PC-3 (cell line): ENCODE data around the gene GMDS. TPM values are rescaled to one million over a fixed set of nuclear protein-coding genes. Genes with fewer than 3 reads are reported as not detected.

Experiments used
- ATAC-seq: fragments of 200-7000 bp; cut with Tn5 transposase; 2 replicates; pipeline ENCODE4 v1.9.1; 2020; ENCODE audit warnings: mild to moderate bottlenecking, moderate library complexity
- BruUV-seq: library from RNA; stranded (reverse); fragments of 400-500 nt; replicated peaks from 2 replicates; lab custom pipeline; 2021; lab: Mats Ljungman, UMichigan
- CTCF ChIA-PET: fragments of 300-600 bp; sonication (Branson Sonifier 250); formaldehyde crosslinking; loops from one replicate; lab custom pipeline; 2022; ENCODE audit warnings: antibody characterized with exemption; lab: Charles Lee
- POLR2A ChIA-PET: fragments of 300-600 bp; sonication (Branson Sonifier 250); formaldehyde crosslinking; loops from one replicate; lab custom pipeline; 2022; ENCODE audit warnings: antibody characterized with exemption; ENCODE audit not compliant: unreplicated experiment; lab: Charles Lee
- DNase-seq: peaks from one replicate; pipeline ENCODE4 v3.0.0-alpha.2; 2015
- H2AFZ ChIP-seq: fragments of 300-600 bp; sonication (generic); 2 replicates; pipeline ENCODE4 v1.6.0; 2016; ENCODE audit warnings: antibody characterized with exemption, low read length
- H3F3A ChIP-seq: fragments of 300-600 bp; sonication (generic); one replicate; pipeline ENCODE4 v1.6.0; 2017; ENCODE audit warnings: antibody characterized with exemption, low read length, control low read depth, mild to moderate bottlenecking; ENCODE audit not compliant: unreplicated experiment
- H3K27ac ChIP-seq: fragments of 300-600 bp; sonication (generic); 2 replicates; pipeline ENCODE4 v1.5.1; 2016; ENCODE audit warnings: mild to moderate bottlenecking, low read length
- H3K27me3 ChIP-seq: fragments of 300-600 bp; sonication (generic); 2 replicates; pipeline ENCODE4 v1.6.1; 2016; ENCODE audit warnings: low read length, mixed read lengths
- H3K36me3 ChIP-seq: fragments of 300-600 bp; sonication (generic); 2 replicates; pipeline ENCODE4 v1.6.1; 2016; ENCODE audit warnings: low read depth, mixed run types, low read length, mixed read lengths
- H3K4me1 ChIP-seq: fragments of 300-600 bp; sonication (generic); 2 replicates; pipeline ENCODE4 v1.5.1; 2016; ENCODE audit warnings: low read length; ENCODE audit not compliant: insufficient read depth
- H3K4me2 ChIP-seq: fragments of 300-600 bp; sonication (generic); 2 replicates; pipeline ENCODE4 v1.6.0; 2016; ENCODE audit warnings: low read length
- H3K4me3 ChIP-seq: fragments of 300-600 bp; sonication (generic); 2 replicates; pipeline ENCODE4 v1.5.1; 2016; ENCODE audit warnings: mild to moderate bottlenecking, low read length, mixed read lengths
- H3K79me2 ChIP-seq: fragments of 300-600 bp; sonication (generic); 2 replicates; pipeline ENCODE4 v1.6.1; 2017; ENCODE audit warnings: low read length, mixed read lengths
- H3K9ac ChIP-seq: fragments of 300-600 bp; sonication (generic); 2 replicates; pipeline ENCODE4 v1.6.0; 2016; ENCODE audit warnings: mild to moderate bottlenecking, low read length
- H3K9me2 ChIP-seq: fragments of 300-600 bp; sonication (generic); replicated peaks from 2 replicates; pipeline ENCODE4 v1.6.1; 2016; ENCODE audit warnings: mixed run types, low read length, mixed read lengths
- H3K9me3 ChIP-seq: fragments of 300-600 bp; sonication (generic); 2 replicates; pipeline ENCODE4 v1.6.1; 2016; ENCODE audit warnings: low read length, mixed read lengths
- H4K20me1 ChIP-seq: fragments of 300-600 bp; sonication (generic); 2 replicates; pipeline ENCODE4 v1.6.1; 2016; ENCODE audit warnings: low read length, mixed read lengths
- CTCF ChIP-seq: fragments of 300-600 bp; sonication (generic); conservative IDR thresholded peaks from 2 replicates; pipeline ENCODE4 v1.5.1; 2017; ENCODE audit warnings: antibody characterized with exemption, low read depth, mild to moderate bottlenecking, low read length
- EZH2 ChIP-seq: fragments of 300-600 bp; sonication (generic); IDR thresholded peaks from one replicate; pipeline ENCODE4 v1.6.1; 2017; ENCODE audit warnings: antibody characterized with exemption, mild to moderate bottlenecking, low read length; ENCODE audit not compliant: unreplicated experiment
- EZH2phosphoT487 ChIP-seq: fragments of 300-600 bp; sonication (generic); IDR thresholded peaks from 2 replicates; pipeline ENCODE4 v1.6.1; 2018; ENCODE audit warnings: mild to moderate bottlenecking, antibody characterized with exemption, low read length, borderline replicate concordance
- intact Hi-C: fragments of 100-400 bp; cut with micrococcal nuclease; formaldehyde crosslinking; loops from 2 replicates; pipeline ENCODE4 v1.9.0; 2023
- total RNA-seq: library from RNA; depleted of rRNA; stranded (reverse); fragments of >200 nt; gene quantifications from 2 replicates; pipeline ENCODE4 v1.2.3, GENCODE V29; 2014

The GMDS gene
- total RNA-seq, 1 experiment from 2014 or later: 18.3 TPM

GRCh38 chr6:1933292-1933691, 312.1 kb downstream of the GMDS start:
- Histone ChIP-seq H3K27me3 (no peaks in the 10 kb centered on the region), H3K9me2 (no peaks in the 10 kb centered on the region), H3K9me3 (no peaks in the 10 kb centered on the region), H3K36me3 (no peaks in the 10 kb centered on the region), H2AFZ (no peak overlapping the region), H3K27ac (no peak overlapping the region), H3F3A (no peaks in the 10 kb centered on the region), H4K20me1 (no peaks in the 10 kb centered on the region), H3K4me3 (no peak overlapping the region), H3K79me2 (no peaks in the 10 kb centered on the region), H3K4me1 (no peaks in the 10 kb centered on the region), H3K4me2 (no peak overlapping the region), H3K9ac (no peak overlapping the region)
- CTCF ChIA-PET: no interaction called here
- ATAC-seq: no peak
- no peak for DNase-seq
- POLR2A ChIA-PET: no interaction called here
- intact Hi-C loops: no loop called here
- TF ChIP-seq EZH2phosphoT487 (no peak), CTCF (peak; percentile 17; the same call in 1 of the 2 replicates), EZH2 (no peak)
- no TSS peak for BruUV-seq

DNA sequence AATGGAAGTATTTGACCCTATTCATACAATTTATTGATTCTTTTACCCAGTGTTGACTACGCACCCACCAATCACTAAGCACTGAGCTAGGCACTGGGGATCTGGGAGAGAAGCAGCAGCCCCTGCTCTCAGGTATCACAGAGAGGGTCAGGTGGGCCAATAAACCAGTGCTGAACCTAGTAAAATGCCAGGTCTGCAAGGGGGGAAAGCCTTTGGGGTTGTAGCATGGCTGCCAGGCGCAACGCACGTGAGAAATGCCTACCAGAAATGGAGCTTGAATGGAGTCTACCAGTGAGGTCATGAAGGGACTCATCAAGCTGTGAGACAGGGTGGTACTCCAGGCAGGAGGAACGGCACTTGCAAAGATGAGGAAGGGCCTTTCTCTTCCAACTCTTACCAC, 313.6 kb downstream of the GMDS start:
- no peak overlapping the region for H2AFZ ChIP-seq
- no peaks in the 10 kb centered on the region for H3K27me3 ChIP-seq
- BruUV-seq: no TSS peak
- no peaks in the 10 kb centered on the region for H3K9me2 ChIP-seq
- no peaks in the 10 kb centered on the region for H3K4me1 ChIP-seq
- no peak overlapping the region for H3K27ac ChIP-seq
- H3F3A ChIP-seq: no peaks in the 10 kb centered on the region
- no peaks in the 10 kb centered on the region for H3K9me3 ChIP-seq
- no peak overlapping the region for H3K9ac ChIP-seq
- no peak overlapping the region for H3K4me3 ChIP-seq
- no peak for DNase-seq
- intact Hi-C loops: no loop called here
- H3K79me2 ChIP-seq: no peaks in the 10 kb centered on the region
- peaks cover 4% of the 10 kb centered on the region; the same call in 1 of the 2 replicates for H3K36me3 ChIP-seq
- ChIA-PET CTCF (no interaction called here), POLR2A (no interaction called here)
- no peak for ATAC-seq
- H4K20me1 ChIP-seq: no peaks in the 10 kb centered on the region
- no peak overlapping the region for H3K4me2 ChIP-seq
- TF ChIP-seq EZH2phosphoT487 (no peak), EZH2 (no peak), CTCF (no peak)

DNA sequence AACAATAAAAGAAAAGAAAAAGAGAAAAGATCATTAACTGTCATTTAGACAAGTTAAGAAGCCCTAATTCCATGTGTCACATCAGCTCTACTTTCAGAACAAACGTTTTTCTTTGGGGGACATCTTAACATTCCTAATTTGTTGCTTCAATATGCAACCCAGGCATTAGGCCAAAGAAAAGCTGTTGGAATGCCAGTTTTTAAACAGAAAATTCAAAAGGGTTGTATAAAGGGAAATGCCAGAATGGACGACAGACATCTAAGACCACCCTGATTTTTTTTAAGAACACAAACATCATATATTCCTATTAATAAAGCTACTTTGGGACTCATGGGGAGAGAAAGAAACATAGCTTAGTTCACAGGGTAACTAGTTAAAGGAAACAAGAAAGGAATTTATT, 315.0 kb downstream of the GMDS start:
- H2AFZ ChIP-seq: no peak overlapping the region
- no peaks in the 10 kb centered on the region for H4K20me1 ChIP-seq
- ATAC-seq: no peak

More for the DNA sequence above, 315.0 kb downstream of the GMDS start:
- H3K27ac ChIP-seq: no peak overlapping the region
- H3K4me2 ChIP-seq: no peak overlapping the region
- H3K4me1 ChIP-seq: no peaks in the 10 kb centered on the region
- H3K27me3 ChIP-seq: no peaks in the 10 kb centered on the region
- ChIA-PET POLR2A (no interaction called here), CTCF (no interaction called here)
- no peaks in the 10 kb centered on the region for H3F3A ChIP-seq
- no TSS peak for BruUV-seq
- H3K9ac ChIP-seq: no peak overlapping the region
- no peaks in the 10 kb centered on the region for H3K9me2 ChIP-seq
- H3K4me3 ChIP-seq: no peak overlapping the region
- peaks cover 4% of the 10 kb centered on the region; the same call in 1 of the 2 replicates for H3K36me3 ChIP-seq
- TF ChIP-seq EZH2 (no peak), CTCF (no peak)
- no peak for DNase-seq
- H3K9me3 ChIP-seq: no peaks in the 10 kb centered on the region
- H3K79me2 ChIP-seq: no peaks in the 10 kb centered on the region
- intact Hi-C loops: no loop called here
